Large intestine (tissue), 1 donor: ENCODE measurements around the gene RPP40. TPM values are rescaled to one million over a fixed set of nuclear protein-coding genes. Genes with fewer than 3 reads are reported as not detected.

Experiments used
- polyA plus RNA-seq: library from polyadenylated mRNA; unstranded; fragments of 120-200 nt; gene quantifications from one replicate; pipeline ENCODE4 v1.2.1, GENCODE V29; 2013

RPP40 gene
- polyA plus RNA-seq, 1 donor, result 12.2 TPM

Other genes with a start within 250 kb of the RPP40 start
- 15.4 TPM for gene CDYL, start 227.6 kb downstream of the RPP40 start, polyA plus RNA-seq
- 2.4 TPM for gene PPP1R3G, start 81.3 kb upstream of the RPP40 start, polyA plus RNA-seq